Keratinocyte (primary cell): Measurements from ENCODE around the gene XYLB. TPM values are rescaled to one million over a fixed set of nuclear protein-coding genes. Genes with fewer than 3 reads are reported as not detected.

Source experiments
- DNase-seq: peaks from one replicate; pipeline ENCODE4 v3.0.0-alpha.2; 2011; ENCODE audit warnings: low read depth, missing footprints, low spot score
- FAIRE-seq: peaks from 2 replicates; lab custom pipeline; 2011; peaks lifted over from hg19 to GRCh38; lab: Jason Lieb, UNC
- H2AFZ ChIP-seq: 2 replicates; pipeline ENCODE4 v1.6.0; 2012; ENCODE audit warnings: low read length, control low read depth, inconsistent platforms; ENCODE audit not compliant: control insufficient read depth
- H3K27ac ChIP-seq: 2 replicates; pipeline ENCODE4 v1.5.1; 2011; ENCODE audit warnings: low read length; ENCODE audit not compliant: control insufficient read depth, insufficient read depth
- H3K27me3 ChIP-seq: 3 replicates; pipeline ENCODE4 v1.6.0; 2011; ENCODE audit warnings: low read length; ENCODE audit not compliant: control insufficient read depth, insufficient read depth; ENCODE audit errors: extremely low read depth
- H3K36me3 ChIP-seq, 2 experiments: 2 replicates in 1 of 2; 3 replicates in 1 of 2; pipeline ENCODE4 v1.5.1; 2011; ENCODE audit warnings: low read length in 2 of 2, mild to moderate bottlenecking in 1 of 2; ENCODE audit not compliant: control insufficient read depth in 2 of 2, insufficient read depth in 2 of 2; ENCODE audit errors: extremely low read depth in 1 of 2
- H3K4me1 ChIP-seq: 3 replicates; pipeline ENCODE4 v1.5.1; 2011; ENCODE audit warnings: low read length; ENCODE audit not compliant: control insufficient read depth, insufficient read depth; ENCODE audit errors: extremely low read depth
- H3K4me2 ChIP-seq: 3 replicates; pipeline ENCODE4 v1.6.0; 2011; ENCODE audit warnings: low read depth, low read length; ENCODE audit not compliant: control insufficient read depth, insufficient read depth; ENCODE audit errors: extremely low read depth
- H3K4me3 ChIP-seq, 3 experiments: fragments of 200-600 bp in 1 of 3; sonication (generic) in 1 of 3; 2 replicates in 2 of 3; 3 replicates in 1 of 3; pipeline ENCODE4 v1.5.1; 2011 to 2016; ENCODE audit warnings: low read length in 3 of 3, mild to moderate bottlenecking in 3 of 3, control low read depth in 2 of 3, inconsistent platforms in 1 of 3, low read depth in 1 of 3, mixed read lengths in 1 of 3, mixed run types in 1 of 3, moderate library complexity in 1 of 3; ENCODE audit not compliant: control insufficient read depth in 2 of 3, insufficient read depth in 2 of 3; ENCODE audit errors: extremely low read depth in 1 of 3
- H3K79me2 ChIP-seq: 2 replicates; pipeline ENCODE4 v1.6.0; 2012; ENCODE audit warnings: low read length; ENCODE audit not compliant: control insufficient read depth, insufficient read depth
- H3K9ac ChIP-seq: 3 replicates; pipeline ENCODE4 v1.6.0; 2011; ENCODE audit warnings: low read length; ENCODE audit not compliant: control insufficient read depth, insufficient read depth; ENCODE audit errors: extremely low read depth
- H3K9me1 ChIP-seq: 3 replicates; pipeline ENCODE4 v1.6.0; 2011; ENCODE audit warnings: low read length; ENCODE audit not compliant: control insufficient read depth, insufficient read depth; ENCODE audit errors: extremely low read depth
- H3K9me3 ChIP-seq: 2 replicates; pipeline ENCODE4 v1.5.1; 2012; ENCODE audit warnings: low read depth, low read length; ENCODE audit not compliant: control insufficient read depth
- H4K20me1 ChIP-seq: 3 replicates; pipeline ENCODE4 v1.6.0; 2011; ENCODE audit warnings: low read length; ENCODE audit not compliant: control insufficient read depth, insufficient read depth; ENCODE audit errors: extremely low read depth
- EZH2 ChIP-seq: IDR thresholded peaks from one replicate; pipeline ENCODE4 v1.6.1; 2012; ENCODE audit warnings: inconsistent platforms, mild to moderate bottlenecking, low read length, moderate library complexity
- dilution Hi-C: fragments of 300-500 bp; cut with MboI; formaldehyde crosslinking; loops from one replicate; pipeline ENCODE4 v1.7.0; 2020; ENCODE audit warnings: low sequenced_read_pairs; ENCODE audit not compliant: extremely low pct_ligation_motif_present
- polyA plus RNA-seq, 5 experiments: library from polyadenylated mRNA; depleted of rRNA in 3 of 5; stranded (reverse) in 3 of 5; stranded (forward) in 1 of 5; unstranded in 1 of 5; fragments of >200 nt; gene quantifications; 1 replicate in 1 of 5; 2 replicates in 3 of 5; 3 replicates in 1 of 5; pipeline versions ENCODE4 v1.2.1 to v1.2.3, GENCODE V29; 2011 to 2012; ENCODE audit warnings: missing spikeins in 2 of 5, low read depth in 1 of 5, low replicate concordance in 1 of 5
- TF ChIP-seq, protein P1 (sequence below), 3 experiments: IDR thresholded peaks in 1 of 3; conservative IDR thresholded peaks in 1 of 3; optimal IDR thresholded peaks in 1 of 3; 2 replicates in 2 of 3; 3 replicates in 1 of 3; pipeline versions ENCODE3 to v1.5.1; 2011; ENCODE audit warnings: low read length in 3 of 3, mild to moderate bottlenecking in 3 of 3, moderate library complexity in 2 of 3, control low read depth in 1 of 3, inconsistent platforms in 1 of 3; ENCODE audit not compliant: insufficient read depth in 2 of 3; ENCODE audit errors: extremely low read depth in 1 of 3

The XYLB gene
- polyA plus RNA-seq, 1 donor (not counting 4 experiments of a cell fraction or from before 2014, with no cell fraction given) = 1.8 TPM

DNA sequence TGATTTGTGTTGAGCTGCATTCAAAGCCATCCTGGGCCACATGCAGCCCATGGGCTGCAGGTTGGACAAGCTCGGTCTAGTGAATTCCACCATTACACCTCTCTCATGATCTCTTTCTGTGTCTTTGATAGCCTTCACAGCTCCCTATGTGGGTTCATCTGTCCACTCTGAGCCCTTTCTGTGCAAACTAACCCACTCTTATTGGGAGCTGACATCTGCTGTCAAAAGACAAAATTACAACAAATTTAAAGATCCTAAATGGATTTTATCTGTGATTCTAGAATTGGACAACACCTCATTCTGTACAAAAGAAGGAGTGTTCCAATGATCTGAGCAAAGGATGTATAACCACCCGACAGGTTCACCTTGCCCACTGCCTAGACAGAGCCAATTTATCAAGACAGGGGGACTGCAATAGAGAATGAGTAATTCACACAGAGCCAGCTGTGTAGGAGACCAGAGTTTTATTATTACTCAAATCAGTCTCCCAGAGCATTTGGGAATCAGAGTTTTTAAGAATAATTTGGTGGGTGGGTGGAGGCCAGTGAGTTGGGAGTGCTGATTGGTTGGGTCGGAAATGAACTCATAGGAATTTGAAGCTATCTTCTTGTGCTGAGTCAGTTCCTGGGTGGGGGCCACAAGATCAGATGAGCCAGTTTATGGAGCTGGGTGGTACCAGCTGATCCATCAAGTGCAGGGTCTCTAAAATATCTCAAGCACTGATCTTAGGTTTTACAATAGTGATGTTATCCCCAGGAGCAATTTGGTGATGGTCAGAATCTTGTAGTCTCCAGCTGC, 2.6 kb upstream of the XYLB start:
- Histone ChIP-seq H3K36me3 (no peaks in the 10 kb centered on the region), H3K9me1 (no peaks in the 10 kb centered on the region), H3K27me3 (no peaks in the 10 kb centered on the region), H3K4me2 (no peak overlapping the region), H3K4me3 (no peak overlapping the region), H3K79me2 (no peaks in the 10 kb centered on the region), H2AFZ (no peak overlapping the region), H3K9ac (no peak overlapping the region), H4K20me1 (no peaks in the 10 kb centered on the region), H3K4me1 (peaks cover 6% of the 10 kb centered on the region), H3K9me3 (no peaks in the 10 kb centered on the region), H3K27ac (no peak overlapping the region)
- dilution Hi-C loops = no loop called here
- TF ChIP-seq, protein P1, sequence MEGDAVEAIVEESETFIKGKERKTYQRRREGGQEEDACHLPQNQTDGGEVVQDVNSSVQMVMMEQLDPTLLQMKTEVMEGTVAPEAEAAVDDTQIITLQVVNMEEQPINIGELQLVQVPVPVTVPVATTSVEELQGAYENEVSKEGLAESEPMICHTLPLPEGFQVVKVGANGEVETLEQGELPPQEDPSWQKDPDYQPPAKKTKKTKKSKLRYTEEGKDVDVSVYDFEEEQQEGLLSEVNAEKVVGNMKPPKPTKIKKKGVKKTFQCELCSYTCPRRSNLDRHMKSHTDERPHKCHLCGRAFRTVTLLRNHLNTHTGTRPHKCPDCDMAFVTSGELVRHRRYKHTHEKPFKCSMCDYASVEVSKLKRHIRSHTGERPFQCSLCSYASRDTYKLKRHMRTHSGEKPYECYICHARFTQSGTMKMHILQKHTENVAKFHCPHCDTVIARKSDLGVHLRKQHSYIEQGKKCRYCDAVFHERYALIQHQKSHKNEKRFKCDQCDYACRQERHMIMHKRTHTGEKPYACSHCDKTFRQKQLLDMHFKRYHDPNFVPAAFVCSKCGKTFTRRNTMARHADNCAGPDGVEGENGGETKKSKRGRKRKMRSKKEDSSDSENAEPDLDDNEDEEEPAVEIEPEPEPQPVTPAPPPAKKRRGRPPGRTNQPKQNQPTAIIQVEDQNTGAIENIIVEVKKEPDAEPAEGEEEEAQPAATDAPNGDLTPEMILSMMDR (optimal IDR thresholded peaks at IDR 0.05 in 1 of 3, IDR thresholded peaks at IDR 0.05 in 1 of 3, conservative IDR thresholded peaks at IDR 0.05 in 1 of 3; ENCODE audit: extremely low read depth in 1 of 3, insufficient read depth in 2 of 3, low read length in 3 of 3) = no peak
- TF ChIP-seq EZH2 = no peak
- FAIRE-seq (no peak), DNase-seq (no peak)

DNA sequence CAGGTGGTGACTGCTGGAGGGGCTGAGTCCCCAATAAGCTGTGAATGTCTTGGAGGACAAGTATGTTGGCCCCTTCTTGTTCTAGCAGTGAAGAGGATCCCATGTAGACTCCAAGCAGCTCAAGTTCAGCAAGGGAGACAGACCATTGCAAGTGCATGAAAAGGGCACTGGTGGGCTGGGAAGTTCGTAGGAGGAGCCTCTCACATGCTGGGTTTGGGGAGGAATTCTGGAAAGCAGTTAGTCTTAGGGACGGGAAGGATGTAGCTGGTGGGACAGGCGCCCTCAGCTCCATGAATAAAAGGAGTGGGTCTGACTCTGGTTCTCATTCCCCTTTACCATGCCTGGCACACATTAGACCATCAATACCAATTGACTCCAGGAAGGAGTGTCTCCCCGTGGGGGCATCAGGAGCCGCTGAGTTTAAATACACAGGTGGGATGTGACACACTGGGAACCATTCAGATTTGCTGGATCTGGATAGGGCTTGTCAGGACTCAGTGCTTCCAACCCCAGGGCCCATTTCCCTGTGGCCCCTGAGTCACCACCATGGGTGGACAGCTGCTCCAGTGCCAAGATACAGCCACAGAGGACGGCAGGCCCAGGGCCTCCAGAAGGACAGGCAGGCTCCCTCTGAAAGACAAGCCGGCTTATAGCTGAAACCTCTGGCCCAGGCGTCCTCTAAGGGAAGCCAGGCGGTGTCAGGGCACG, 552 bp upstream of the XYLB start:
- no peak overlapping the region for H3K27ac ChIP-seq
- no peak for FAIRE-seq

More for the DNA sequence above, 552 bp upstream of the XYLB start:
- Histone ChIP-seq H3K4me1 (peaks cover 6% of the 10 kb centered on the region), H3K9ac (peak overlapping the region; percentile 67), H3K4me3 (peak overlapping the region in 2 of 3 experiments; percentile 67 to 74), H3K36me3 (no peaks in the 10 kb centered on the region), H3K9me1 (no peaks in the 10 kb centered on the region), H2AFZ (peak overlapping the region; percentile 97), H3K79me2 (no peaks in the 10 kb centered on the region), H4K20me1 (no peaks in the 10 kb centered on the region), H3K9me3 (no peaks in the 10 kb centered on the region), H3K27me3 (no peaks in the 10 kb centered on the region), H3K4me2 (peak overlapping the region; percentile 78)
- TF ChIP-seq EZH2 = no peak
- TF ChIP-seq, protein P1 (optimal IDR thresholded peaks at IDR 0.05 in 1 of 3, IDR thresholded peaks at IDR 0.05 in 1 of 3, conservative IDR thresholded peaks at IDR 0.05 in 1 of 3; ENCODE audit: extremely low read depth in 1 of 3, insufficient read depth in 2 of 3, low read length in 3 of 3) = no peak
- dilution Hi-C loops = no loop called here
- DNase-seq = no peak
